Muscle of leg (tissue), 11 donors: ENCODE measurements around the gene PDZK1IP1. TPM values are rescaled to one million over a fixed set of nuclear protein-coding genes. Genes with fewer than 3 reads are reported as not detected.
"Not testable (repeated sequence)": the region's sequence is repeated elsewhere in the genome, so short reads cannot be mapped to it uniquely, and the experiment has no call there.

Experiments used
- DNase-seq: peaks from one replicate; pipeline ENCODE4 v3.0.0; 2013
- H3K27ac ChIP-seq: one replicate; pipeline ENCODE4 v1.5.1; 2013; ENCODE audit warnings: mild to moderate bottlenecking, low read length, control low read depth
- H3K27me3 ChIP-seq: one replicate; pipeline ENCODE4 v1.6.1; 2013; ENCODE audit warnings: low read length; ENCODE audit not compliant: control insufficient read depth, insufficient read depth
- H3K36me3 ChIP-seq: one replicate; pipeline ENCODE4 v1.6.1; 2013; ENCODE audit warnings: low read length; ENCODE audit not compliant: control insufficient read depth, insufficient read depth
- H3K4me1 ChIP-seq: one replicate; pipeline ENCODE4 v1.6.1; 2013; ENCODE audit warnings: low read length; ENCODE audit not compliant: control insufficient read depth, insufficient read depth
- H3K4me3 ChIP-seq: one replicate; pipeline ENCODE4 v1.5.1; 2013; ENCODE audit warnings: low read length, control low read depth
- H3K9me3 ChIP-seq: replicated peaks from 2 replicates; pipeline ENCODE4 v1.6.1; 2013; ENCODE audit warnings: low read depth, low read length; ENCODE audit not compliant: control insufficient read depth
- WGBS: methylation state at CpG from one replicate; pipeline ENCODE4 v1.1.5; 2013; ENCODE audit warnings: missing lambda C conversion rate; ENCODE audit not compliant: insufficient coverage; 5-methylcytosine and 5-hydroxymethylcytosine counted together
- polyA plus RNA-seq, 8 donors: library from polyadenylated mRNA; unstranded; fragments of 120-200 nt; gene quantifications; one replicate each; pipeline versions ENCODE4 v1.2.1 to v1.2.3, GENCODE V29; 2013; ENCODE audit warnings: inconsistent platforms in 1 of 8, low replicate concordance in 1 of 8; ENCODE audit not compliant: insufficient read length in 8 of 8, insufficient read depth in 1 of 8
- total RNA-seq: library from RNA; stranded (reverse); fragments of 120-200 nt; gene quantifications from one replicate; pipeline ENCODE4 v1.2.4, GENCODE V29; 2013

The PDZK1IP1 gene
- total and polyA plus RNA-seq, 9 donors = 0.09 to 0.41 (median 0.20) TPM; not detected in 2

- H3K27ac ChIP-seq = peak overlapping the region; percentile 82
Observed at GRCh38 chr1:47212636-47213229, 22.9 kb upstream of the PDZK1IP1 start.

GRCh38 chr1:47211796-47212269 lies 22.0 kb upstream of the PDZK1IP1 start:
- peaks cover 35% of the 10 kb centered on the region for H3K27me3 ChIP-seq
- peak; percentile 81 for DNase-seq
- H3K4me1 ChIP-seq = peaks cover 15% of the 10 kb centered on the region
- no peaks in the 10 kb centered on the region for H3K36me3 ChIP-seq
- WGBS = 33% methylated on average over 4 of the region's 9 CpGs
- peak overlapping the region; percentile 82 for H3K27ac ChIP-seq
- H3K9me3 ChIP-seq = no peaks in the 10 kb centered on the region
- no peak overlapping the region for H3K4me3 ChIP-seq

More at GRCh38 chr1:47212636-47213229, 22.9 kb upstream of the PDZK1IP1 start:
- no peak for DNase-seq
- H3K4me3 ChIP-seq = no peak overlapping the region
- peaks cover 32% of the 10 kb centered on the region for H3K27me3 ChIP-seq
- no peaks in the 10 kb centered on the region for H3K36me3 ChIP-seq
- H3K4me1 ChIP-seq = peaks cover 15% of the 10 kb centered on the region
- WGBS = 78% methylated on average over 2 of the region's 4 CpGs
- H3K9me3 ChIP-seq = no peaks in the 10 kb centered on the region

- Histone ChIP-seq H3K4me3 (no peak overlapping the region), H3K9me3 (no peaks in the 10 kb centered on the region), H3K4me1 (peaks cover 15% of the 10 kb centered on the region), H3K36me3 (no peaks in the 10 kb centered on the region), H3K27me3 (peaks cover 42% of the 10 kb centered on the region), H3K27ac (no peak overlapping the region)
- WGBS = 76% methylated on average over 2 of the region's 3 CpGs
- DNase-seq = no peak
Observed at GRCh38 chr1:47210666-47211065, 20.8 kb upstream of the PDZK1IP1 start.

GRCh38 chr1:47209725-47210325 lies 20.0 kb upstream of the PDZK1IP1 start:
- Histone ChIP-seq H3K27ac (no peak overlapping the region), H3K9me3 (no peaks in the 10 kb centered on the region), H3K4me3 (no peak overlapping the region), H3K27me3 (peaks cover 40% of the 10 kb centered on the region), H3K4me1 (peaks cover 15% of the 10 kb centered on the region), H3K36me3 (no peaks in the 10 kb centered on the region)
- WGBS = 65% methylated on average over 2 of the region's 3 CpGs
- DNase-seq = no peak

- DNase-seq = no peak
- Histone ChIP-seq H3K9me3 (no peaks in the 10 kb centered on the region), H3K27ac (no peak overlapping the region), H3K36me3 (no peaks in the 10 kb centered on the region), H3K4me1 (peaks cover 15% of the 10 kb centered on the region), H3K27me3 (peaks cover 40% of the 10 kb centered on the region), H3K4me3 (no peak overlapping the region)
- WGBS = 40% methylated on average over 7 of the region's 8 CpGs
Observed at GRCh38 chr1:47209091-47209490, 19.3 kb upstream of the PDZK1IP1 start.

GRCh38 chr1:47208374-47208850 lies 18.6 kb upstream of the PDZK1IP1 start:
- no peaks in the 10 kb centered on the region for H3K9me3 ChIP-seq
- 13% methylated on average over 6 of the region's 11 CpGs for WGBS
- no peak for DNase-seq
- no peaks in the 10 kb centered on the region for H3K36me3 ChIP-seq
- H3K4me1 ChIP-seq = peaks cover 15% of the 10 kb centered on the region
- no peak overlapping the region for H3K4me3 ChIP-seq
- peaks cover 38% of the 10 kb centered on the region for H3K27me3 ChIP-seq
- no peak overlapping the region for H3K27ac ChIP-seq

- H3K27me3 ChIP-seq = peaks cover 35% of the 10 kb centered on the region
- no peak overlapping the region for H3K4me3 ChIP-seq
- H3K36me3 ChIP-seq = no peaks in the 10 kb centered on the region
- DNase-seq = no peak
- H3K4me1 ChIP-seq = peaks cover 13% of the 10 kb centered on the region
- 59% methylated on average over 6 of the region's 8 CpGs for WGBS
- H3K9me3 ChIP-seq = peaks cover 3% of the 10 kb centered on the region
- no peak overlapping the region for H3K27ac ChIP-seq
Observed at GRCh38 chr1:47207803-47208373, 18.1 kb upstream of the PDZK1IP1 start.

- no peak overlapping the region for H3K27ac ChIP-seq
- H3K4me1 ChIP-seq = peaks cover 9% of the 10 kb centered on the region
- 87% methylated on average over 2 of the region's 5 CpGs for WGBS
- H3K9me3 ChIP-seq = peaks cover 4% of the 10 kb centered on the region
- peaks cover 33% of the 10 kb centered on the region for H3K27me3 ChIP-seq
- H3K36me3 ChIP-seq = no peaks in the 10 kb centered on the region
- H3K4me3 ChIP-seq = no peak overlapping the region
- no peak for DNase-seq
Observed at GRCh38 chr1:47205918-47206317, 16.1 kb upstream of the PDZK1IP1 start.

GRCh38 chr1:47203504-47203903 lies 13.7 kb upstream of the PDZK1IP1 start:
- not testable (repeated sequence) for H3K4me3 ChIP-seq, H3K27ac ChIP-seq, DNase-seq, H3K9me3 ChIP-seq, H3K36me3 ChIP-seq
- WGBS = no CpG with 5 or more reads among the region's 2 CpGs
- Histone ChIP-seq H3K27me3 (peaks cover 22% of the 10 kb centered on the region), H3K4me1 (peaks cover 16% of the 10 kb centered on the region)

- WGBS = 0% methylated on average over 1 of the region's 4 CpGs
- DNase-seq = peak; percentile 65
- H3K4me1 ChIP-seq = peaks cover 12% of the 10 kb centered on the region
Observed at GRCh38 chr1:47201179-47201578, 11.3 kb upstream of the PDZK1IP1 start.

More at GRCh38 chr1:47201179-47201578, 11.3 kb upstream of the PDZK1IP1 start:
- Histone ChIP-seq H3K4me3 (no peak overlapping the region), H3K9me3 (peaks cover 4% of the 10 kb centered on the region), H3K27me3 (peaks cover 12% of the 10 kb centered on the region), H3K27ac (no peak overlapping the region), H3K36me3 (no peaks in the 10 kb centered on the region)
